ENCODE data around the gene MBNL3. TPM values are rescaled to one million over a fixed set of nuclear protein-coding genes. Genes with fewer than 3 reads are reported as not detected.

MBNL3 gene
- total RNA-seq, 1 donor from 2014 or later, result 0.86 TPM

DNA sequence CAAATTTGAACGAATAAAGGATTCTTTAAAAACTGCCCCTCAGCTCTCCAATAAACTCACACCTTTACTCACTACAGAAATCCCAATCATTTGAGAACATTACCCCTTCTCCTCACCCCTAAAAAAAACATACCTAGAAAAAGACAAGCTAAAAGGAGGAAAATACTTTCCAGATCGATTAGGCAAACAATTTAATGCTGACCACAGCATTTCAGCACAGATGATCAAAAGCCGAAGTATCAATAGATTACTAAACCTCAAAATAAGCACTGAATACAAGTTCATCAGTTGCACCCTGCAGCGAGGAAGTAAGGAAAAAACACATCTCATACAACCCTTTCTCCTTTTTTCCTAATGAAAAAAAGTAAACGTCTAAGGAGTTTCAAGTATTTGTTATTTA lies 65.5 kb downstream of the MBNL3 start:
- DNase-seq (ENCODE audit: low read depth), result no peak

DNA sequence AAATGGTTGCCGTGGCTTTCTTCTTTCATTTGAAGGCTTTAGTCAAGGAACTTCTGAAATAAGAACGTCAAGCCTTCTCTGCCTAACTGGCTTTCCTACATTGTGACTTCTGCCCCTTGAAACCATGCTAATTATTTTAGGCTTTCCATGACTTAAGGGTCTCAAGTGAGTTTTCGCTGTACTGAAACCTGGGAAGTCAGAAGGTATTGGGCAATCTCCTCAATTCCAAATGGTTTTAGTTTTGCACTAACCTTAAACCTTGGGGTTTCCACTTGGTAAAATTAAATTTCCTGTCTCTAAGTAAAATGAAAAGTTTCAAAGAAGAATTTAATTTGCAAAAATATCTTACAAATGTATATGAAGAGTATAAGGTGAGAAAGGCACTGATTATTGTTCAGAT lies 73.8 kb downstream of the MBNL3 start:
- DNase-seq (ENCODE audit: low read depth), result no peak

- no peak for DNase-seq (ENCODE audit: low read depth)
These were observed 74.4 kb downstream of the MBNL3 start for GRCh38 chrX:132414404-132414803.

- DNase-seq (ENCODE audit: low read depth), result no peak
These were observed 75.4 kb downstream of the MBNL3 start for GRCh38 chrX:132413459-132413858.

GRCh38 chrX:132412208-132412607 lies 76.6 kb downstream of the MBNL3 start:
- no peak for DNase-seq (ENCODE audit: low read depth)

GRCh38 chrX:132411310-132411977 lies 77.4 kb downstream of the MBNL3 start:
- DNase-seq (ENCODE audit: low read depth), result no peak

DNA sequence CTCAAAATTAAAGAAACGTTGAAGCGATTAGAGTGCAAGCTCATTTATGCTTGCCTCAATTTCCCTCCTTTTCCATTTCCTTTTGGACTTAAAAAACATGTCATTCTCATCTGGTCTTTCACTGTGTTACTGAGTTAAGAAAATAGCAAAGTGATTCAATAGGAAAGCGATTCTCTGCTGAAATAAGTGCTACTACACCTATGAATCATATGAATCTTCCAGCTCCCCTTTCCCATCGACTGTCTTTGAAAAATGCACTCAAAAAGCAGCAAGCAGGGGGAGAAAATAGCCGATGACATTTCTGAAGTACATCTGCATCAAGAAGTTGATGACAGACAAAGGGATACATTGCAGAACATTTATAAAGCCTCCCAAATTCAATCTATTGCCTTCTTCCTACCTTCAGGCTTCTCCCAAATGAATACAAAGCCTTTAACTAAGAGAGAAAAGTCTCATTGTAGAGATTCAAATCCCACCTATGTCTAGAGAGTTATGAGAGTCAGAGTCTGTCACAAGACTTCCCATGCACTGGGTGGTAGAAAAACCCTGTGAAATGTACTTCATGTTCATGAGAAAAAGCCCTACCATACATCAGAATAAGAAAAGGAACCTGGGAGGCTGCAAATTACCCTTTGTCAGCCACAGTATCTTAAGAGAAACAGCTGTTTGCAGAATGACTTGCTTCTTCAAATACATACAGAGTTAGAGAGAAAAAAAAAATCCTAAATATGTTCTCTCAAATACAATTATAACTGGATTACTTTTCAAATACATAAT lies 78.9 kb downstream of the MBNL3 start:
- DNase-seq (ENCODE audit: low read depth), result no peak

- peak; percentile 38 for DNase-seq (ENCODE audit: low read depth)
These were observed 81.1 kb downstream of the MBNL3 start for GRCh38 chrX:132407691-132408090.

DNA sequence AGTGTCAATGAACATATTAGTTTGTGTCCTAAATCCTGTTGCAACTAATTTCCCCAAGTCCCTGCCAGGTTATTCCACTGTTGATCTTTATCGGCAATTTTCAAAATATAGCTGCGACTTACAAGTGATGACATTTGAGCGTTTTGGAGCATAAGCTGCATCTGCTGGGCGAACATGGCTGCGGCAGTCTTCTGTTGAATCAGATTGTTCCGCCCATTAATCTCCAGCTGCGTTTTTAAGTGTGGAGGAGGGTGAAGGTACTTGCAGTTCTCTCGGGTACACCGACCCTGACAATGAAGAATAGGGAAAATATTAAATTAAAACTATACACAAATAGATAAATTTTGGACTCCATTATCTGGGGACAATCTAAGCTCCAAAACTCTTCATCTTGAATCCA lies 82.7 kb downstream of the MBNL3 start:
- DNase-seq (ENCODE audit: low read depth), result no peak

GRCh38 chrX:132404266-132404665 lies 84.6 kb downstream of the MBNL3 start:
- no peak for DNase-seq (ENCODE audit: low read depth)

GRCh38 chrX:132401935-132402334 lies 86.9 kb downstream of the MBNL3 start:
- DNase-seq (ENCODE audit: low read depth), result peak; percentile 24

DNA sequence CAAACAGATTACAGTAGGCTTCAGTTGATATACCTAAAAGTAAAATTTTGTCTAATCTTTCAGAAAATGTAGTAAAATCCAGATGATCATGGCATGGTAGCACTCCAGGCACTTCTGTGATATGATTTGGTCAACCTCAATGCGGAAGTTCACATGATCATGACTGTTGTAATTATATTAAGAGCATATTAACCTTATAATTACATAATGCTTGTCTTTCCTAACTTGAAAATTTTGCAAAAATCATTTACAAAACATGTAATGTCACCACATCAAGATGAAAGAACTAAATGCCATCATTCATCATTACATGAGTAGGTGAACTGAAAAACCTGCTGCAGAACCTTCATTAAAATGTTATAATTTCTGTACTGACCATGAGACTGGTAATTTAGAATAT lies 88.1 kb downstream of the MBNL3 start:
- DNase-seq (ENCODE audit: low read depth), result no peak

GRCh38 chrX:132395645-132396044 lies 93.2 kb downstream of the MBNL3 start:
- DNase-seq (ENCODE audit: low read depth), result no peak

- DNase-seq (ENCODE audit: low read depth), result no peak
These were observed 93.8 kb downstream of the MBNL3 start for GRCh38 chrX:132395026-132395425.

DNA sequence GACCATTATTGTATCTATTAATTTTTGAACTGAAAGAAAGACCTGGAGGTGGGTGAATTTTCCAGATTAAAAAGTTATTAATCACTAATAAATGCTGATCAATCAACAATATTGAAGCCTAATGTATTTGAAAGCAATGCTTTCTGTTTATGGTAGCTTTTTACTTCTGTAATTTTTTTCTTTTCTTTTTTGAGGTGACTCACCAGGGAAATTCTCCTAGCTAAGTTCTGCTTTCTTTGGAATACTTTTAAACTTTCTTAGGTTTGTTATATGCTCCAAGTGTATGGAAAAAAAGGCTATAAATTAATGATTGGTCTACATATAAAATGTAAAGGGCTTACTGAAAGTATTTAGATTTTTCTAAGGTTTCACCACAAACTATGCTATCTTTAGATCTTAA lies 94.2 kb downstream of the MBNL3 start:
- DNase-seq (ENCODE audit: low read depth), result no peak

DNA sequence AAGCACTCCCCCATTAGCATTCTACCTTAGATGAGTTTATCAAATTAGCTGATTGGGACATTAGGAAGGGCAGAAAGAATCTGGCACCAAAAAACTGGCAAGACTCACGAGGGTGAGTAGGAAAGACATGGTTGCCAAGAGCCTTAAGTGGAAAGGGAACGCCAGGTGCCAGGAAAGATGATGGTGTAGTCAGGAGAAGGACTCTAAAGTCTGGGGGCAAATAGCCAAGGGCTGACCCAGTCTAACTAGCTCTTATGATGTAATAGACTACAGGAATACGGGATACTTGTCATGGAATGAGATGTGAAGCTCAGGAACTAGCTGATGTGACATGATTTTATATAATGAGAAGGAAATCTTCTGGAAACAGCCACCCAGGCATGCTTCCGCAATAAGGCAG lies 94.8 kb downstream of the MBNL3 start:
- DNase-seq (ENCODE audit: low read depth), result no peak

- DNase-seq (ENCODE audit: low read depth), result no peak
These were observed 95.4 kb downstream of the MBNL3 start for GRCh38 chrX:132393485-132393884.

DNA sequence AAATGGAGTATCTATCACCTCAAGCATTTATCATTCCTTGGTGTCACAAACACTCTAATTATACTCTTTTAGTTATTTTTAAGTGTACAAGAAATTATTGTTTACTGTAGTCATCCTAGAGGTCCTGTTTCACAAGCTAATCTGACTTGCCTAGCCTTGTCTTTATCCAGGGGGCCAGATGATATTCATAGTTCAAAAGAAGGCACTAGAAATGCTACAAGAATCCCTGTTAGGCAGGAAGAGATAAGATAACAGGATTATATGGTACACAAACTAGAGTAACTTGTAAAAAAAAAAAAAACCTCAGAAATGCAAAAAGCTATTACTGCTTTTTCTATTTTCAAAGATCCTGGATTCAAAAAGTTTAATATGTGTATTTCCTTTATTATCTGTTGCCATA lies 95.8 kb downstream of the MBNL3 start:
- DNase-seq (ENCODE audit: low read depth), result no peak

DNA sequence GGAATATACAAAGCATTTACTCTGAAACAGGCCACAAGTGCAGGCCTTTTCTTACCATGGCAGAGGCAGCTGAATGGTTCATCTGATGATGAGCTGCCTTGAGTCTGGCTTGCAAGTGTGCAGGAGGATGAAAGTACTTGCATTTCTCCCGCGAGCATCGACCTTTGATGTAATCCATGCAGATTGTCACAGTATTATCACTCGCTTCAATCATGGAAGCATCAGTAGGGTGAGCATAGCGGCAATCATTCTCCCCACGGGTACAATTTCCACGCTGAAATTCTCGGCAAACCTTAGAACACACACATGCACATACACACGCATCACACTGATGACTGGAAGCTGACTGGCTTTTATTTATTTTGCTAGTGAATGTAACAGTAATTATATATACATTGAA lies 98.0 kb downstream of the MBNL3 start:
- no peak for DNase-seq (ENCODE audit: low read depth)

GRCh38 chrX:132389480-132389879 lies 99.4 kb downstream of the MBNL3 start:
- no peak for DNase-seq (ENCODE audit: low read depth)

DNA sequence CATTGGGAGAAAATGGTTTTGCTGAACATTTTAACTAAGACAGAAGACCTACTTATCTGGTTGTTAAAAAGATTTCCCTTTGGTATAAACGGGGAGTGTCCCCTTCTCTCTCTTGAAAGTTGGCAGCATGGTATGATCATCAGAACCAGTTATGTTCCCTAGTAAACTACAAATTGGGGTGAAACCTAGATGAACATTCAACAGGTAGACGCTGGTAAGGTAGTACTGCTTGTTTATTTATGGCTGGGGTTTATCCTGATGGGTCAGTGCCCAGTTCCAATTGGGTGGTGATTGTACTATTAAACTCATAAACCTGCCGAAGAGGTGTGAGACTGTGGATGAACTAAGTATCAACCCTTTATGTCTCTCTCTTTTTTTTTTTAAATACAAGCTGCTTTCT lies 100.5 kb downstream of the MBNL3 start:
- no peak for DNase-seq (ENCODE audit: low read depth)

GRCh38 chrX:132384301-132384700 lies 104.5 kb downstream of the MBNL3 start:
- DNase-seq (ENCODE audit: low read depth), result no peak

DNA sequence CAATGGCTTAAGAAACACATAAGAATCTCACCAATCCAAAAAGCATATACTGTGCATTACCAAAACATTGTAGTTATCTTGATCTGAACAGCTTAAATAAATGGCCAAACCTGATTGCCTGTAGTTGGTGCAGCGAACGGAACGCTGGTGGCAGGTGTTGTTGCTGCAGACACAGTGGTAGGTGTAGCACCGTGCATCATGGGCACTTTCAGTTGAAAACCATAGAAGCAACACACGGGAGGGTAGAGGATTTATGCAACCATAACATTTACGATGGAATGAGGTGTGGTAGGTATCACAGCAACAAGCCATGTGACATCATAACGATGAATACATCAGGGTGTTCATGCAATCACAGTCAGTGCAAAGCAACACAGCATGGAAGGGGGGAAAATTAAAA lies 106.8 kb downstream of the MBNL3 start:
- no peak for DNase-seq (ENCODE audit: low read depth)

Data from myocyte (in vitro differentiated cells).